B cell (primary cell): Measurements from ENCODE around the gene EXOC6B. TPM values are rescaled to one million over a fixed set of nuclear protein-coding genes. Genes with fewer than 3 reads are reported as not detected.
A peak's percentile ranks its signal among the peaks of the same experiment; 100 is the strongest.

Source experiments
- ATAC-seq: fragments of 200-7000 bp; cut with Tn5 transposase; one replicate; pipeline ENCODE4 v1.10.0; 2021; ENCODE audit warnings: low read depth, mild to moderate bottlenecking, moderate number of reproducible peaks, moderate library complexity
- CTCF ChIA-PET: fragments of 350-600 bp; sonication (Branson Sonifier 250); formaldehyde crosslinking; loops from one replicate; lab custom pipeline; 2021; ENCODE audit warnings: antibody characterized with exemption, inconsistent platforms; lab: Charles Lee
- POLR2A ChIA-PET: fragments of 350-600 bp; sonication (Branson Sonifier 250); formaldehyde crosslinking; loops from one replicate; lab custom pipeline; 2021; ENCODE audit warnings: antibody characterized with exemption; lab: Charles Lee
- DNase-seq: peaks from one replicate; pipeline ENCODE4 v3.0.0; 2013
- H2AFZ ChIP-seq: 2 replicates; pipeline ENCODE4 v1.6.1; 2012; ENCODE audit warnings: mild to moderate bottlenecking, low read depth, low read length; ENCODE audit not compliant: insufficient read depth, poor library complexity, severe bottlenecking
- H3K27ac ChIP-seq, 2 donors: 1 replicate in 1 of 2; 2 replicates in 1 of 2; pipeline ENCODE4 v1.5.1; 2012 to 2013; ENCODE audit warnings: low read length in 2 of 2, mild to moderate bottlenecking in 2 of 2, moderate library complexity in 1 of 2
- H3K27me3 ChIP-seq, 4 experiments: fragments of 200-600 bp in 1 of 4; sonication (generic) in 1 of 4; replicated peaks in 1 of 4; 1 replicate in 2 of 4; 2 replicates in 2 of 4; pipeline versions ENCODE4 v1.6.1 to v1.7.0; 2013 to 2016; ENCODE audit warnings: low read length in 3 of 4, mild to moderate bottlenecking in 2 of 4, mixed read lengths in 1 of 4, moderate library complexity in 1 of 4; ENCODE audit not compliant: insufficient read depth in 4 of 4, control insufficient read depth in 3 of 4; ENCODE audit errors: control extremely low read depth in 1 of 4
- H3K36me3 ChIP-seq, 2 experiments: replicated peaks in 1 of 2; 1 replicate in 1 of 2; 2 replicates in 1 of 2; pipeline versions ENCODE4 v1.6.1 to v1.7.1; 2013; ENCODE audit warnings: low read length in 1 of 2; ENCODE audit not compliant: insufficient read depth in 2 of 2, control insufficient read depth in 1 of 2; ENCODE audit errors: control extremely low read depth in 1 of 2, extremely low read depth in 1 of 2
- H3K4me1 ChIP-seq, 2 donors: fragments of 200-600 bp in 1 of 2; sonication (generic) in 1 of 2; 1 replicate in 1 of 2; 2 replicates in 1 of 2; pipeline versions ENCODE4 v1.5.1 to v1.6.1; 2013 to 2017; ENCODE audit warnings: low read length in 2 of 2; ENCODE audit not compliant: control insufficient read depth in 2 of 2, insufficient read depth in 2 of 2
- H3K4me2 ChIP-seq: replicated peaks from 2 replicates; pipeline ENCODE3; 2012; ENCODE audit warnings: mild to moderate bottlenecking, low read depth, low read length; ENCODE audit not compliant: poor library complexity, severe bottlenecking
- H3K4me3 ChIP-seq, 5 experiments: fragments of 200-600 bp in 1 of 5; sonication (generic) in 1 of 5; 1 replicate in 3 of 5; 2 replicates in 2 of 5; pipeline versions ENCODE4 v1.5.1 to v1.7.0; 2011 to 2016; ENCODE audit warnings: low read length in 4 of 5, mild to moderate bottlenecking in 4 of 5, low read depth in 2 of 5, control low read depth in 1 of 5, moderate library complexity in 1 of 5; ENCODE audit not compliant: insufficient read depth in 1 of 5; ENCODE audit errors: control extremely low read depth in 1 of 5, extremely low read depth in 1 of 5
- H3K79me2 ChIP-seq: fragments of 200-600 bp; sonication (generic); one replicate; pipeline ENCODE4 v1.6.0; 2016; ENCODE audit warnings: low read length; ENCODE audit not compliant: control insufficient read depth, insufficient read depth
- H3K9ac ChIP-seq: fragments of 200-600 bp; sonication (generic); 2 replicates; pipeline ENCODE4 v1.6.1; 2017; ENCODE audit warnings: mild to moderate bottlenecking, low read length, moderate library complexity
- H3K9me3 ChIP-seq, 3 donors: one replicate each; pipeline versions ENCODE4 v1.6.1 to v1.7.1; 2013; ENCODE audit warnings: low read length in 2 of 3; ENCODE audit not compliant: control insufficient read depth in 2 of 3, insufficient read depth in 1 of 3; ENCODE audit errors: control extremely low read depth in 1 of 3
- H4K20me1 ChIP-seq: 2 replicates; pipeline ENCODE4 v1.6.0; 2012; ENCODE audit warnings: mild to moderate bottlenecking, low read length; ENCODE audit not compliant: insufficient read depth, control insufficient read depth, poor library complexity, severe bottlenecking
- H3K27ac Mint-ChIP-seq: one replicate; pipeline ENCODE4 v1.8.0; 2021; ENCODE audit warnings: mixed read lengths
- H3K27me3 Mint-ChIP-seq: one replicate; pipeline ENCODE4 v1.8.0; 2021; ENCODE audit warnings: mixed read lengths
- H3K4me1 Mint-ChIP-seq: one replicate; pipeline ENCODE4 v1.8.0; 2021; ENCODE audit warnings: mixed read lengths
- H3K4me3 Mint-ChIP-seq: one replicate; pipeline ENCODE4 v1.8.0; 2021; ENCODE audit warnings: mixed read lengths
- H3K9me3 Mint-ChIP-seq: one replicate; pipeline ENCODE4 v1.8.0; 2022; ENCODE audit warnings: mixed read lengths; ENCODE audit not compliant: insufficient read depth
- CTCF ChIP-seq: fragments of 200-600 bp; IDR thresholded peaks from one replicate; pipeline ENCODE4 v1.8.0; 2022; ENCODE audit warnings: antibody characterized with exemption, mild to moderate bottlenecking
- EZH2 ChIP-seq: IDR thresholded peaks from 2 replicates; pipeline ENCODE4 v1.6.1; 2012; ENCODE audit warnings: borderline replicate concordance, low read depth, mild to moderate bottlenecking, moderate library complexity, low read length; ENCODE audit not compliant: insufficient read depth, poor library complexity, severe bottlenecking
- WGBS: methylation state at CpG from one replicate; pipeline ENCODE4 v1.1.5; 2013; ENCODE audit warnings: missing lambda C conversion rate; ENCODE audit not compliant: insufficient coverage; 5-methylcytosine and 5-hydroxymethylcytosine counted together
- intact Hi-C: fragments of 100-400 bp; cut with micrococcal nuclease; formaldehyde crosslinking; loops from one replicate; pipeline ENCODE4 v1.10.0; 2022
- polyA plus RNA-seq: library from polyadenylated mRNA; depleted of rRNA; stranded (reverse); fragments of >200 nt; gene quantifications from 2 replicates; pipeline ENCODE4 v1.2.3, GENCODE V29; 2012
- total RNA-seq, 2 donors: library from RNA; stranded (reverse); fragments of 120-200 nt in 1 of 2; gene quantifications; 1 replicate in 1 of 2; 2 replicates in 1 of 2; pipeline versions ENCODE4 v1.2.3 to v1.2.4, GENCODE V29; 2013 to 2022

The EXOC6B gene
- total and polyA plus RNA-seq, 2 donors (not counting 1 experiment from before 2014, with no cell fraction given): 4.8 to 22.6 TPM

- Histone ChIP-seq H4K20me1 (no peaks in the 10 kb centered on the region), H2AFZ (peak overlapping the region; percentile 73), H3K9ac (peak overlapping the region; percentile 49), H3K27ac (no peak overlapping the region), H3K4me2 (peak overlapping the region; percentile 72), H3K27me3 (peaks cover 0 to 73% (median 38%) of the 10 kb centered on the region in 4 experiments), H3K4me3 (peak overlapping the region in 4 of 5 experiments; percentile 15 to 50 (median 40)), H3K79me2 (no peaks in the 10 kb centered on the region), H3K9me3 (peaks cover 0 to 31% (median 6%) of the 10 kb centered on the region in 3 donors), H3K36me3 (no peaks in the 10 kb centered on the region), H3K4me1 (peaks cover 44 to 53% of the 10 kb centered on the region in 2 donors)
- H3K4me3 Mint-ChIP-seq: peak overlapping the region; percentile 91
- CTCF ChIA-PET: interaction anchor here (1.2 to 1.7 kb wide), 2 partner anchors 225 to 226 kb away, joined by 3 to 15 read pairs; no protein-coding TSS in a partner anchor
- 1% methylated on average over 63 of the region's 65 CpGs for WGBS
- DNase-seq (peak; percentile 44), ATAC-seq (no peak)
- POLR2A ChIA-PET: no interaction called here
- TF ChIP-seq CTCF (no peak), EZH2 (peak; percentile 85)
- intact Hi-C loops: loop anchor here (5.0 kb wide), 1 partner anchor 768 kb away; the partner anchor contains the start of gene EMX1
- H3K27ac Mint-ChIP-seq: peak overlapping the region; percentile 53
- H3K9me3 Mint-ChIP-seq: no peaks in the 10 kb centered on the region
- H3K27me3 Mint-ChIP-seq: peaks cover 58% of the 10 kb centered on the region
- H3K4me1 Mint-ChIP-seq: peaks cover 43% of the 10 kb centered on the region
Measured at GRCh38 chr2:72148837-72149555, 676.8 kb downstream of the EXOC6B start.
